NCI-H1092 (cell line): ENCODE data around the gene RNF10.
"Not testable (repeated sequence)": the region's sequence is repeated elsewhere in the genome, so short reads cannot be mapped to it uniquely, and the experiment has no call there.

Source experiments
- DNase-seq: peaks from one replicate; lab custom pipeline; 2025; lab: John Stamatoyannopoulos, UW

Gene RNF10

GRCh38 chr12:120528861-120529525 lies 5.2 kb upstream of the RNF10 start, which contains the start of gene COQ5:
TSS of gene COQ5 (minus strand) at chr12:120529158. CDS start at chr12:120529141, 17 bp downstream.
- peak; percentile 71 for DNase-seq

- no peak for DNase-seq
These were observed 4.3 kb upstream of the RNF10 start for GRCh38 chr12:120529641-120530417.

- DNase-seq, result not testable (repeated sequence)
These were observed 3.8 kb upstream of the RNF10 start for GRCh38 chr12:120530418-120530761.

GRCh38 chr12:120532701-120533238 lies 1.4 kb upstream of the RNF10 start:
- DNase-seq, result no peak

- DNase-seq, result no peak
These were observed 823 bp downstream of the RNF10 start for GRCh38 chr12:120534703-120535655.

GRCh38 chr12:120536064-120536791 lies 2.1 kb downstream of the RNF10 start:
- no peak for DNase-seq

- DNase-seq, result no peak
These were observed 3.7 kb downstream of the RNF10 start for GRCh38 chr12:120537856-120538220.

- DNase-seq, result no peak
These were observed 4.4 kb downstream of the RNF10 start for GRCh38 chr12:120538281-120539156.

- DNase-seq, result no peak
These were observed 5.1 kb downstream of the RNF10 start for GRCh38 chr12:120539303-120539702.

GRCh38 chr12:120540445-120540844 lies 6.3 kb downstream of the RNF10 start:
- DNase-seq, result no peak

- no peak for DNase-seq
These were observed 8.0 kb downstream of the RNF10 start for GRCh38 chr12:120542166-120542565.

- DNase-seq, result no peak
These were observed 10.5 kb downstream of the RNF10 start for GRCh38 chr12:120544691-120545090.

- DNase-seq, result no peak
These were observed 11.9 kb downstream of the RNF10 start for GRCh38 chr12:120546050-120546386.

- DNase-seq, result no peak
These were observed 20.5 kb downstream of the RNF10 start for GRCh38 chr12:120554678-120555077.

- DNase-seq, result no peak
These were observed 23.4 kb downstream of the RNF10 start for GRCh38 chr12:120557589-120557988.

GRCh38 chr12:120562906-120563305 lies 28.8 kb downstream of the RNF10 start:
- no peak for DNase-seq

GRCh38 chr12:120563495-120563894 lies 29.3 kb downstream of the RNF10 start:
- DNase-seq, result no peak

- no peak for DNase-seq
These were observed 37.1 kb downstream of the RNF10 start for GRCh38 chr12:120571299-120571698.

- no peak for DNase-seq
These were observed 39.4 kb downstream of the RNF10 start for GRCh38 chr12:120573560-120573959.

- no peak for DNase-seq
These were observed 40.0 kb downstream of the RNF10 start for GRCh38 chr12:120574106-120574505.

- DNase-seq, result no peak
These were observed 45.0 kb downstream of the RNF10 start for GRCh38 chr12:120579179-120579578.
